Colon (tissue), 2 donors: ENCODE results near the gene EVX1.

Experiments used
- FAIRE-seq: peaks from 2 replicates; lab custom pipeline; 2012; peaks lifted over from hg19 to GRCh38; lab: Jason Lieb, UNC
- donor health status: control.
- donor health status: control.

The EVX1 gene

GRCh38 chr7:27205325-27206280 lies 37.0 kb upstream of the EVX1 start:
- FAIRE-seq = no peak

GRCh38 chr7:27207348-27207985 lies 35.1 kb upstream of the EVX1 start:
- FAIRE-seq = no peak

- FAIRE-seq = no peak
These were observed 33.6 kb upstream of the EVX1 start for GRCh38 chr7:27208998-27209397.

GRCh38 chr7:27209933-27210440 lies 32.6 kb upstream of the EVX1 start:
- FAIRE-seq = no peak

GRCh38 chr7:27210441-27211083 lies 32.0 kb upstream of the EVX1 start:
- no peak for FAIRE-seq

GRCh38 chr7:27211084-27211446 lies 31.5 kb upstream of the EVX1 start:
- FAIRE-seq = no peak

- FAIRE-seq = no peak
These were observed 30.8 kb upstream of the EVX1 start for GRCh38 chr7:27211764-27212204.

- no peak for FAIRE-seq
These were observed 29.8 kb upstream of the EVX1 start for GRCh38 chr7:27212497-27213432.

GRCh38 chr7:27213433-27214238 lies 29.0 kb upstream of the EVX1 start:
- FAIRE-seq = no peak

GRCh38 chr7:27214239-27214950 lies 28.2 kb upstream of the EVX1 start:
- no peak for FAIRE-seq

- FAIRE-seq = no peak
These were observed 27.2 kb upstream of the EVX1 start for GRCh38 chr7:27215356-27215755.

GRCh38 chr7:27217951-27218350 lies 24.7 kb upstream of the EVX1 start:
- no peak for FAIRE-seq

- FAIRE-seq = no peak
These were observed 22.8 kb upstream of the EVX1 start for GRCh38 chr7:27219821-27220220.

GRCh38 chr7:27220440-27220955 lies 22.1 kb upstream of the EVX1 start:
- no peak for FAIRE-seq

GRCh38 chr7:27221201-27221797 lies 21.3 kb upstream of the EVX1 start:
- FAIRE-seq = no peak

- no peak for FAIRE-seq
These were observed 18.5 kb upstream of the EVX1 start for GRCh38 chr7:27223941-27224575.

GRCh38 chr7:27224983-27225934 lies 17.3 kb upstream of the EVX1 start:
- FAIRE-seq = no peak

- no peak for FAIRE-seq
These were observed 13.2 kb upstream of the EVX1 start for GRCh38 chr7:27229448-27229847.
